Aorta (tissue), 5 donors: ENCODE data around the gene CDKN1C. TPM values are rescaled to one million over a fixed set of nuclear protein-coding genes. Genes with fewer than 3 reads are reported as not detected.

Source experiments
- ATAC-seq: fragments of 200-7000 bp; cut with Tn5 transposase; one replicate; pipeline ENCODE4 v1.9.1; 2022; ENCODE audit warnings: moderate library complexity; ENCODE audit not compliant: low FRiP score
- DNase-seq, 2 donors: peaks; one replicate each; pipeline ENCODE4 v3.0.0-alpha.2; 2020
- H3K27ac ChIP-seq, 2 donors: one replicate each; pipeline ENCODE4 v1.5.1; 2013; ENCODE audit warnings: low read length in 2 of 2, mild to moderate bottlenecking in 2 of 2, moderate library complexity in 2 of 2, control low read depth in 1 of 2, inconsistent platforms in 1 of 2, low read depth in 1 of 2
- H3K27me3 ChIP-seq, 2 donors: one replicate each; pipeline ENCODE4 v1.6.1; 2013; ENCODE audit warnings: control low read depth in 1 of 2, low read length in 1 of 2, mild to moderate bottlenecking in 1 of 2, moderate library complexity in 1 of 2; ENCODE audit not compliant: insufficient read depth in 2 of 2, control insufficient read depth in 1 of 2
- H3K36me3 ChIP-seq, 2 donors: one replicate each; pipeline ENCODE4 v1.6.1; 2013; ENCODE audit warnings: control low read depth in 1 of 2, low read length in 1 of 2, mild to moderate bottlenecking in 1 of 2; ENCODE audit not compliant: insufficient read depth in 2 of 2, control insufficient read depth in 1 of 2
- H3K4me1 ChIP-seq, 2 donors: one replicate each; pipeline ENCODE4 v1.6.1; 2013; ENCODE audit warnings: low read length in 2 of 2, control low read depth in 1 of 2, mild to moderate bottlenecking in 1 of 2, moderate library complexity in 1 of 2; ENCODE audit not compliant: insufficient read depth in 2 of 2, control insufficient read depth in 1 of 2
- H3K4me3 ChIP-seq, 2 donors: one replicate each; pipeline ENCODE4 v1.5.1; 2013; ENCODE audit warnings: low read length in 2 of 2, control low read depth in 1 of 2, mild to moderate bottlenecking in 1 of 2
- H3K9me3 ChIP-seq: one replicate; pipeline ENCODE4 v1.6.1; 2013; ENCODE audit warnings: mild to moderate bottlenecking, low read length; ENCODE audit not compliant: control insufficient read depth
- WGBS, 2 donors: extraction: QIAGEN DNeasy Blood & Tissue Kit; methylation state at CpG; one replicate each; pipeline ENCODE4 v1.1.7; 2013; 5-methylcytosine and 5-hydroxymethylcytosine counted together
- intact Hi-C, 2 donors: fragments of 100-400 bp; cut with DNase I; formaldehyde crosslinking; loops; one replicate each; pipeline versions ENCODE4 v1.14.2 to v1.15.0; 2022
- polyA plus RNA-seq, 2 donors: library from polyadenylated mRNA; stranded (reverse); fragments of 200-250 nt; gene quantifications; one replicate each; pipeline ENCODE4 v1.2.3, GENCODE V29; 2013
- total RNA-seq, 2 donors: library from RNA; stranded (reverse); fragmentation: NEBNext Ultra II Directional; extraction: Animal tissue kit (Norgen Biotek cat#: 25700); gene quantifications; one replicate each; pipeline ENCODE4 v1.2.1, GENCODE V29; 2021
- donor health status: healthy with polysubstance abuse.
- donor health status: Bipolar disorder and iron deficiency.
- donor health status: DM: no; HTN: no; CAD: no.
- donor health status: DM: no; HTN: no; CAD: no.
- donor health status: DM: yes; HTN: yes; CAD: no.

Gene CDKN1C
- total and polyA plus RNA-seq, 4 donors: 11.3 to 37.7 (median 17.5) TPM

- Histone ChIP-seq H3K27me3 (no peaks in the 10 kb centered on the region), H3K27ac (no peak overlapping the region), H3K4me3 (no peak overlapping the region), H3K36me3 (no peaks in the 10 kb centered on the region), H3K9me3 (no peaks in the 10 kb centered on the region), H3K4me1 (no peaks in the 10 kb centered on the region)
- ATAC-seq: no peak
- intact Hi-C loops: no loop called here
- no peak for DNase-seq
- 83 to 94% methylated on average over 4 of the region's 4 CpGs for WGBS, 2 donors
These were observed 8.4 kb upstream of the CDKN1C start for GRCh38 chr11:2893935-2894334.

GRCh38 chr11:2892967-2893528, 7.5 kb upstream of the CDKN1C start:
- no peaks in the 10 kb centered on the region for H3K27me3 ChIP-seq
- no peaks in the 10 kb centered on the region for H3K36me3 ChIP-seq
- DNase-seq (peak in 1 of 2 donors; percentile 71), ATAC-seq (no peak)
- no peaks in the 10 kb centered on the region for H3K9me3 ChIP-seq
- H3K4me1 ChIP-seq: no peaks in the 10 kb centered on the region
- no peak overlapping the region for H3K4me3 ChIP-seq
- WGBS, 2 donors: 58 to 60% methylated on average over 4 of the region's 4 CpGs
- intact Hi-C loops: no loop called here
- no peak overlapping the region for H3K27ac ChIP-seq

- Histone ChIP-seq H3K4me3 (no peak overlapping the region), H3K9me3 (no peaks in the 10 kb centered on the region), H3K27ac (no peak overlapping the region), H3K4me1 (no peaks in the 10 kb centered on the region), H3K27me3 (no peaks in the 10 kb centered on the region), H3K36me3 (no peaks in the 10 kb centered on the region)
- intact Hi-C loops: no loop called here
- DNase-seq (peak in 1 of 2 donors; percentile 78), ATAC-seq (peak; percentile 70)
- WGBS, 2 donors: 5 to 6% methylated on average over 33 to 34 of the region's 34 CpGs
These were observed 6.8 kb upstream of the CDKN1C start for GRCh38 chr11:2892215-2892966.

GRCh38 chr11:2891326-2892214, 6.0 kb upstream of the CDKN1C start:
- H3K9me3 ChIP-seq: no peaks in the 10 kb centered on the region

GRCh38 chr11:2890466-2891294, 5.1 kb upstream of the CDKN1C start:
- no peak overlapping the region for H3K4me3 ChIP-seq
- no peaks in the 10 kb centered on the region for H3K9me3 ChIP-seq

More at GRCh38 chr11:2891326-2892214, 6.0 kb upstream of the CDKN1C start:
- DNase-seq (peak in 1 of 2 donors; percentile 75), ATAC-seq (no peak)
- H3K27me3 ChIP-seq: no peaks in the 10 kb centered on the region
- no peak overlapping the region for H3K27ac ChIP-seq
- no peaks in the 10 kb centered on the region for H3K36me3 ChIP-seq
- no peaks in the 10 kb centered on the region for H3K4me1 ChIP-seq
- 41 to 46% methylated on average over 15 to 17 of the region's 17 CpGs for WGBS, 2 donors
- intact Hi-C loops: no loop called here
- H3K4me3 ChIP-seq: no peak overlapping the region

GRCh38 chr11:2889362-2890273, 4.0 kb upstream of the CDKN1C start:
- DNase-seq (no peak), ATAC-seq (no peak)
- Histone ChIP-seq H3K4me1 (no peaks in the 10 kb centered on the region), H3K4me3 (no peak overlapping the region), H3K9me3 (no peaks in the 10 kb centered on the region), H3K27me3 (no peaks in the 10 kb centered on the region), H3K36me3 (no peaks in the 10 kb centered on the region), H3K27ac (no peak overlapping the region)
- 81 to 87% methylated on average over 16 of the region's 16 CpGs for WGBS, 2 donors
- intact Hi-C loops: loop anchor here (1.0 to 5.0 kb wide), 3 partner anchors 187 to 582 kb away; no protein-coding TSS in a partner anchor

More at GRCh38 chr11:2890466-2891294, 5.1 kb upstream of the CDKN1C start:
- Histone ChIP-seq H3K36me3 (no peaks in the 10 kb centered on the region), H3K27ac (no peak overlapping the region), H3K27me3 (no peaks in the 10 kb centered on the region), H3K4me1 (no peaks in the 10 kb centered on the region)
- 54% methylated on average over 27 to 28 of the region's 28 CpGs for WGBS, 2 donors
- intact Hi-C loops: no loop called here
- ATAC-seq (no peak), DNase-seq (no peak)

GRCh38 chr11:2888266-2888968, 2.8 kb upstream of the CDKN1C start:
- H3K4me1 ChIP-seq: no peaks in the 10 kb centered on the region
- ATAC-seq: peak; percentile 73
- H3K36me3 ChIP-seq: no peaks in the 10 kb centered on the region
- no peaks in the 10 kb centered on the region for H3K9me3 ChIP-seq
- peak; percentile 95 to 98 for DNase-seq
- H3K27ac ChIP-seq: no peak overlapping the region
- 25 to 30% methylated on average over 25 of the region's 25 CpGs for WGBS, 2 donors
- intact Hi-C loops: loop anchor here in 1 of 2 donors (1.0 to 5.0 kb wide), 3 partner anchors 186 to 581 kb away; no protein-coding TSS in a partner anchor
- no peaks in the 10 kb centered on the region for H3K27me3 ChIP-seq
- no peak overlapping the region for H3K4me3 ChIP-seq
